GDM1 (cell line): ENCODE data around the gene SCT.

Source experiments
- DNase-seq: peaks from one replicate; lab custom pipeline; 2025; lab: John Stamatoyannopoulos, UW

SCT gene

DNA sequence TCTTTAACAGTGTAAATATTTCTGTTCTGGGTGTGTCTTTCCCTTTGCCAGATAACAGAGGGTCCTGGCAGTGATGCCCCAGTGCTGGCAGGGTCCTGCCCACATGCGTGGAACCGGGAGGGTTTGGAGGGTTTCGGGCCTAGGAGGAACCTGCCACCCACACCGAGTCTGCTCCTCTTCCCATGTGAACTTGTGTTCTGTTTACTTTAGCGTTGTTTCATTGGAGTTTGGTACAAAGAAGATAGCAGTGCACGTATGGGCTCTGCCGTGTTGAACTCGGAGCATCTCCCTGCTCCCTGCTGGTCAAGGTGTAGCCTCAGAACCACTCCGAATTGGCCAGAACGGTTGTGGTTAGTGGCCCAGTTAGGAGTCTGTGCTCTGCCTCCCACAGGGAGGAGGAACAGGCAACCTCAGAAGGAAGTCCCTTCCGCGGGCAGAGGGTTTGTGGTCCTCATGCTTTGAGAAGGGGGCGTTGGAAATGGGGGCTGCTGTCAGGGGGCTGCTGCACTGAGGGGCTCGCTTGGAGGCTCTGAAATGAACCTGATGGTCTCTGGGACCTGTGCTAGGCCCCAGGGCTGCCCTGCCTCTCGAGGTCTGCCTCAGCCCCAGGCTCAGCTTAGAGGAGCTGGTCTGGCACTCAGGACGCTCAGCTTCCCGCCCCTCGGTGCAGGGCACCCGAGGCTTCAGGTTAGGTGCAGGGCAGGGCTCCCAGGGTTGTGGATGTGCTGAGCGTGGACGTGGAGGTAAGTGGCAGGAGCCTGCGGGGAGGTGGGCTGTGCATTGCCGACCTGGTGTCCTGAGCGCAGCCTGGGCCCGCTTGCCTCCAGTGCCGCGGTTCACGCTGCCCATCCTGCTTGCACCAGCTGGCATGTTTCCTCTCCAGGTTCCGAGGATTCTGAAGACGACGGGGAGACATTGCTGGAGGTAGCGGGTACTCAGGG lies 40.3 kb downstream of the SCT start:
- no peak for DNase-seq

DNA sequence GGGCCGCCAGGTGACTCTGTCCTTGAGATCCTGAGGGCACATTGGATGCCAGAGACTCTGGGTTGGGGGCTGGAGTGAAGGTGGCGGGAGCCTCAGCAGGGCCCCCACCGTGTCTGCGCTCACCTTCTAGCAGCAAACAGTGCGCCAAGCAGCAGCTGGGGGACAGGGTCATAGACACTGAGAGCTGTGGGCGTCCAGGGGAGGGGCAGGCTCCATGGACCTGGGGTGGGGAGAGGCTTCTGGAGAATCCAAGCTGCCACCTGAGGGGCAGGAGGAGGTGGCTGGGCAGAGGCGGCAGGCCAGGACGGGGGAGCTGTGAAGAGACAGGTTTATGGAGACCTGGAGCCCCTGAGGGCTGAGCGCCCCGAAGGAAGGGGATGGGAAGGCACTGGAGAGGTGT lies 42.7 kb downstream of the SCT start:
- no peak for DNase-seq

DNA sequence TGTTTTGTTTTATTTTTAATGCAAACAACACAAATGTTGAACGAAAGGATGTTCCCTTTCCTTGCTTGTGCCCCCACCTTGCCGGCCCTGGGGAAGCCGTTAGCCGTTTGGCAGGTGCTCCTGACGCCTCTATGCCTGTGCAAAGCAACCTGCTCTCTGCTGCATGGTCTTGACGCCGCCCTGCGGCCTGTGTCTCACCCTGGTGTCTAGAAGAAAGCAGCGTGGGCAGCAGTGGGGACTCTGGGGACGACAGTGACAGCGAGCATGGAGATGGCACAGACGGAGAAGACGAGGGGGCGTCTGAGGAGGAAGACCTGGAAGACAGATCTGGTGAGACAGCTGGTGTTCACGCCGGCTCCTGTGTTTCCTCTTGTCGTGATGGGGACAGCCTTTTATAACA lies 45.2 kb downstream of the SCT start:
- no peak for DNase-seq

DNA sequence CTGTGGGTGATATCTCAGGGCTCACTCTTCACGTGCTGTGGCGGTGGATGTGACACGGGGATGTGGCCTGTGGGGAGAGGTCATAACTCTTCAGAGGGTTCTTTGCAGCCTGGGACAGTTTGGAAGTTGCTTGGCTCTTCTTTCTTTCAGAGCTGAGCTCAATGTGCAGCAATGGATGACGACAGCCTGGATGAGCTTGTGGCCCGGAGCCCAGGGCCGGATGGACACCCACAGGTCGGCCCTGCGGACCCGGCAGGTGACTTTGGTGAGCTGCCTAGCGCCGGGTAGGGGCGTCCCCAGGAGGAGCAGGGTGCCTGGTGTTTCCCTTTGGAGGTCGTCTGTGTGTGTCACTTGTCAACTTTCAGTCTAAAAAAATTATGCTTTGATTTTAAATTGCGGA lies 45.6 kb downstream of the SCT start:
- DNase-seq: no peak

- no peak for DNase-seq
These were observed 47.0 kb downstream of the SCT start for GRCh38 chr11:579830-580601.

- no peak for DNase-seq
These were observed 48.5 kb downstream of the SCT start for GRCh38 chr11:578276-579035.

DNA sequence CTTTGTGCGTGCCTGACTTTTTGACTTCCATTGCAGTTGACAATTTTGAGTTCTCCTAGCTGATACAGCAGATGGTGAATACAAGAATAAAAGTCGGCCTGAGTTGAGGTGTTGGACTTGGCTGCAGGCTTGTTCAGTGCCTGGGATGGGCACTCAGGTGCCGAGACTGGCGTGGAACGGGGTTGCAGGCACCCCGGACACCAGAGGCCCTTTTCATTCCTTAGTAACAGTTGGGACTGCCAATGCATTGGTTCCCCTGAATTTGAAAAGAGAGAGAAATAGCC lies 49.4 kb downstream of the SCT start:
- DNase-seq: no peak

DNA sequence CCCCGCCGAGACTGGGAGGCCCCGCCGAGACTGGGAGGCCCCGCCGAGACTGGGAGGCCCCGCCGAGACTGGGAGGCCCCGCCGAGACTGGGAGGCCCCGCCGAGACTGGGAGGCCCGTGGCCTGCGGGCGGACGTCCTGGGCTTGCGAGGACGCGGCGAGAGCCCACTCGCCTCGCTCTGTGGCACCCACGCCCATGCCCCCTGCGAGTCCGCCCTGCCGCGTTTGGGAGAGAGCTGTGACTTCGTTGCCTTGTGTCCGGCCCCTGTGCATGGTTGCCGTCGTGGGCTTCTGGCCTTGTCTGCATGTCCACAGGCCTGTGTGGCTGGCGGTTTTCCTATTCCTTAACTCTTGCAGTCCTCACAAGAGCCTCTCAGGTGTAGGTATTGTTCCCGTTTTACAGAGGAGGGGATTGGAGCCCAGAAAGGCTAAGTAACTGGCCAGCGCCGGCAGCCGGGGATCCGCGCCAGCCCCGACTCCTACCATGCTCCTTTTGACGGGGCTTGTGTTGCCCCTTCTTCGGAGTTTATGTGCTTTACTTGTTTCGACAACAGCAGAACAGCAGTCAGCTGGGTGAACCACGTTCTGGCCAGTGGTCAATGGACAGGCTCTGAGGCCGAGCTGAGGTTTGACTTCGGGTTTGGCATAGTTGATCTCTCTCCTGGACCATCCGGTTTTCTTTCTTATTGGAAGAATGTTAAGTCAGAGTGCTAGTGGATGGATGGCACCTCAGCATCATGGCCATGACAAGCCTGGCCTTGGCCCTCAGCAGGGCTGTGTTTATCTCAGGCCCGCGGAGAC lies 50.0 kb downstream of the SCT start:
- no peak for DNase-seq
